ENCODE measurements around the gene CLDND2.

CLDND2 gene

GRCh38 chr19:51327066-51328001, 41.5 kb downstream of the CLDND2 start:
- DNase-seq, result no peak

DNA sequence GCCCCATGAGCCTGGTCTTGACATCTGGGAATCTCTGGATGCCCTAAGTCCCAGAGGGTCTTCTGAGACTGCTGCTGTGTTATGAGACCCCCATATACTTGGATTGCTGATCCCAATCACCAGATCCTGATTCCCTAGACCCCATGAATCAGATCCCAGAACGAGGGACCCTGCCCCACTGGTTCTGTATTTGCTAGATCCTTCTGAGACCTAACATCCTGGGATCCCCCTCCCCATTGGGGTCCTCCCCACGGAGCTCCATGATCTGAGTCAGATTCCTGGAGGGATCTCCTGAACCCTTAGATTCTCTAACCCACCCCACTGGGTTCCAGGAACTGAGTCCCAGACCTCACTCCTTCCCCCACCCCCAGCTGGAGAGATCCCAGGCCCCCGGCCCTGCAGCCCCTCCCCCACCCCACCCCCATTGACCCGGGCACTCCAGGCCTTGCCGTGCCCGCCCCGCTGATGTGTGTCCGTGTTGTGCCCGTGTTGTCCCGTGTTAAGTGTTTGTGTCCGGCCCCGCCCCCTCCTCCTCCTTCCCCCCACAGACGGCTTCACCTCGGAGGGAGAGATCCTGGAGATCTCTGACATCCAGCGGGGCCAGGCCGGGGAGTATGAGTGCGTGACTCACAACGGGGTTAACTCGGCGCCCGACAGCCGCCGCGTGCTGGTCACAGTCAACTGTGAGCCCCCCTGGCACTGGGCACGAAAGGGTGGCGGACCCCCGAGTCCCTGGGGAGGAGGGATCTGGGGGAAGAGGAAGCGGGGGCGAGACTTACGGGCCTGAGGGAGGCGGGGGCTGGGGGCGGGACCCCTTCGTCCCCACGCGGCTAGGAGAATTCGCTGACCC, 42.4 kb downstream of the CLDND2 start:
- DNase-seq, result no peak

- no peak for DNase-seq
Observed at GRCh38 chr19:51325161-51325976, 43.4 kb downstream of the CLDND2 start.

GRCh38 chr19:51324167-51324481, 44.7 kb downstream of the CLDND2 start:
- DNase-seq, result no peak

DNA sequence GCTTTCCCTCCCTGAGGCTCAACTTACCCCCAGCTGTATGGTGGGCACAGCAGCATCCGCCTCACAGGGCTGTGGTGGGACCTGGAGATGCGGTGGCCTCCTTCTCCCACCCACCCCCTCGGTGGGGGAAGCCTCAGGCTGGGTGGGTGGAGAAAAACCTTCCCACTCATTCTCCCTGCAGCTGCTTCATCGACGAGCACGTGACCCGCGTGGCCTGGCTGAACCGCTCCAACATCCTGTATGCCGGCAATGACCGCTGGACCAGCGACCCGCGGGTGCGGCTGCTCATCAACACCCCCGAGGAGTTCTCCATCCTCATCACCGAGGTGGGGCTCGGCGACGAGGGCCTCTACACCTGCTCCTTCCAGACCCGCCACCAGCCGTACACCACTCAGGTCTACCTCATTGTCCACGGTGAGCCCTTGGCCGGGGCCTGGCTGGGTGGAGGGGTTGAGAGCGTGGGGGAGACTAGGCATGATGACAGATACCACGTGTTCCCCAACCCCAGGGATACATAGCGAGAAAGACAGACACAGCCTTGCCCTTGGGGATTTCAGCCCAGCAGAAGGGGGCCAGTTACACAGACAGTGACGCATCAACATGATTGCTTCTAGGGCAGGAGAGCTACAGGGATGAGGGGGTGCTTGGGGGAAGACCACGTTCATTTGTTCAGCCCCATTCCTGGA, 45.2 kb downstream of the CLDND2 start:
- DNase-seq, result no peak

DNA sequence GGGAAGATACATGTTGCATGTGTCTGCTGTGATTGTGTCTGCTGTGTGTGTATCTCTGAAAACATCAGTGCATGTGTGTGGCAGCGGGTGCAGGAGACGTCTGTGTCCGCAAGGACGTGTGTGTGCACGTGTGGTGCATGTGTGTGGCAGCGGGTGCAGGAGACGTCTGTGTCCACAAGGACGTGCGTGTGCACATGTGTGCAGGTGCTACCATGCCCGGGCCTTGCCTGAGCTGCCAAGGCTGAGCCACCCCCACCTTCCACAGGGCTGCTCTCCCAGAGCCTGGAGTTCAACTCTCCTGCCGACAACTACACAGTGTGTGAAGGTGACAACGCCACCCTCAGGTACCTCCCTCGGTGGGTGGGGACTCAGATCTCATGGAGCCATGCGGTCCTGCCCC, 47.0 kb downstream of the CLDND2 start:
- no peak for DNase-seq

GRCh38 chr19:51320280-51320657, 48.5 kb downstream of the CLDND2 start:
- no peak for DNase-seq

GRCh38 chr19:51319649-51320279, 49.0 kb downstream of the CLDND2 start:
- no peak for DNase-seq

DNA sequence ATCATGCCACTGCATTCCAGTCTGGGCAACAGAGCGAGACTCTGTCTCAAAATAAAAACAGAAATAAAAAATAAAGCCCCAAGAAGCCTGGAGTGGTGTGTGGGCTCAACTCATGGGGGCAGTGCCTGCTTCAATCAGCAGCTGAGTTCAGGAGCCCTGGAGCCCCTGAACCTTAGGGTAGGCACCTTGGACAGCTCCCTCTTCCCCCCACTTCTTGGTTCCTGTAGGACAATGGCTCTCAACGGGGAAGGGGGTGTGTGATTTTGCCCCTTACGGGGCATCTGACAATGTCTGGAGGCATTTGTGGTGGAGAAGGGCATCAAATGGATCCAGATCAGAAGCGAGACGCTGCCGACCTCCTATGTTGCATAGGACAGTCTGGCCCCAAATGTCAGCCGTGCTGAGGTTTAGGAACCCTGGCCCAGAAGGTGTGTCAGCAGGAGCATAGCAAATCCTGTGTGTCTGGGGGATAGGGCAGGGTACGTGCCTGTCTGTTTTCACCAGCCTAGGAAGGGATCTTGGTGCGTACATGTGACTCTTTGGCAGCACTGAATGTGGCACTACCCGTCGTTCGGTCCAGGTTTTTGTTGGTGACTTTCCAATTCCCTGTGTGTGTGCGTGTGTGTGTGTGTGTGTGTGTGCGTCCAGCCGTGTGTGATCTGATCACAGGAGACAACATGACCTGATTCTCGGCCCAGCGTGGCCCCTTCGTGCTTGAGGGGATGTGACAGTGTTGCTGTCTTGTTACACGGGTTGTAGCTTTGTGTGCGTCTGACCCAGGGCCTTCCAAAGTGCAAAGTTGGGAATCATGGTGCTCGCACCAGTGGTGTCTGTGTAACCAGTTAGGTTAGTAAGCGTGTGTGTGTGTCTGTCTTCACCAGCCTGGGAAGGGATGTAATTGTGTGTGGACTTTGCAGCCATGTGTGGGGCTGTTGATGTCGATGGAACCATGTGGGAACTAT, 49.8 kb downstream of the CLDND2 start:
- DNase-seq, result no peak

DNA sequence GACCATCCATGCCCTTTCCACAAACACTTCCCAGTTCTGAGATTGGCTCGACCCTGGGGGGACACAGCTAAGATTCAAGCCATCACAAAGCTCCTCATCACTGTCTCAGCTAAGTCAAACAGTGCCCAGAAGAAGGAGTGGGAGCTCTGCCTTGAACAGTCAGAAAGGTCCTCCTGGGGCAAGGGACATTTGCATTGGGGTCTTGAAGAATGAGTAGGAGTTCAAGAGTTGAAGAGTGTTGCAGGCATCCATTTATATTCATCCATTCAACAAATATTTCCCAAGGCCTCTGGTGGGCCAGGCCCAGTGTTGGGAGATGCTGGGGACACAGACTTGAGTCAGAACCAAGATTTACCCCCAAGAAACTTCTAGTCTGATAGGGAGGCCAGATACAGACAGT, 50.8 kb downstream of the CLDND2 start:
- DNase-seq, result no peak

- DNase-seq, result no peak
Observed at GRCh38 chr19:51317376-51317775, 51.4 kb downstream of the CLDND2 start.

Measured in NCI-H510A (cell line).